ENCODE measurements around the gene GNA15.

GNA15 gene

GRCh38 chr19:3187662-3188511 is 52.1 kb downstream of the GNA15 start:
- Histone ChIP-seq H4K20me1 (ENCODE audit: control insufficient read depth, insufficient read depth, low read depth, low read length) (peaks cover 27% of the 10 kb centered on the region; the same call in 1 of the 2 replicates), H3K4me3 (ENCODE audit: low read length) (peak overlapping the region; percentile 74; the same call in 1 of the 2 replicates)

DNA sequence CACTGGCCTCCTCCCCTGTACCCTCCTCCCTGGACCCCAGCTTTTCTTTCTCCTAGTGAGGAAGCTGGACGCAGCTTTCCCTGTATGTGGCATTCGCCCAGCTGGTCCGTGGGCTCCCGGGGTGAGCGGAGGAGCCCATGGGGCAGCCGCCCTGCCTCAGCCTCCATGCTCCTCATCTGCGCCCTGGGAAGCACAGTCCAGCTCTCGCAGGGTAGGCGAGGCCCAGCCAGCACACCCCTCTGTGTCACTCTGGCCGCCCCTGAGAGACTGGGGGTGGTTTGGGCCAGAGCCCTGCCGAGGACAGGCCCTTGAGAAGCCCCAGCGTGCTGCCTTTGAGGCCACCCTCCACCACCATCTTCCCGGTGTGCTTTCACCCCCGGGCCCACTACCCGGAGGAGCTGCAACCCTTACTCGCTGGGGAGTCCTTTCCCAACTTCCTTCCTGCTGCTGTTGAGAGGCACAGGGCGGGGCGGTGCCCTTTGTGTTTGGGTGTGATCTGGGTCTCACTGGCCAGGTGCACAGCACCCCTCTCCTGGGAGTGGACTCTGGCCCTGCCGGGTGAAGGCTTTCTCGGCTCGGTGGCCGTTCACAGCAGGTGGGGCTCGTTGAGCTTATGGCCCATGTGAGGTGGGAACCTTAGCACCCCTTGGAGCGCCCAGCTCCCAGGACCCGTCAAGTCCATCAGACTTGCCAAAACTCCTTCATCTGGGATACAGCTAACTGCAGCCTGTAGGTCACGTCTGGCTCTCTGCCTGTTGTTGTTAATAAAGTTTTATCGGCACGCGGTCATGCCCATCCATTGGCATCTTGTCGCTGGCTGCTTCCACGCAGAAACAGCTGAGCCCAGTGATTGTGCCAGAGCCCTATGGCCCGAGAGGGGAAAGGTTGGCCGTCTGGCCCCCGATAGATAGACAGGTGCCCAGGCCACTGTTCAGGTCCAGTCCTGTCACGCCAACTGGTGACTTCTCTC is 53.1 kb downstream of the GNA15 start:
- no peaks in the 10 kb centered on the region for H3F3A ChIP-seq (ENCODE audit: control insufficient read depth, insufficient read depth)
- H3K9me2 ChIP-seq (replicated peaks; ENCODE audit: control insufficient read depth, low read length) = no peaks in the 10 kb centered on the region
- no peaks in the 10 kb centered on the region for H3K9me3 ChIP-seq (ENCODE audit: control insufficient read depth, insufficient read depth, low read length)
- H3K27ac ChIP-seq (ENCODE audit: low read depth, low read length) = no peak overlapping the region
- H3K4me1 ChIP-seq (ENCODE audit: control insufficient read depth, low read length) = peaks cover 25% of the 10 kb centered on the region
- no peak for TF ChIP-seq CTCF (IDR thresholded peaks at IDR 0.05; ENCODE audit: low read depth, low read length, poor library complexity, severe bottlenecking)
- TF ChIP-seq EZH2phosphoT487 (IDR thresholded peaks at IDR 0.05; ENCODE audit: borderline replicate concordance, low read length) = no peak
- peaks cover 27% of the 10 kb centered on the region; the same call in 1 of the 2 replicates for H4K20me1 ChIP-seq (ENCODE audit: control insufficient read depth, insufficient read depth, low read depth, low read length)
- no peak overlapping the region; the same call in 1 of the 2 replicates for H3K4me2 ChIP-seq (ENCODE audit: low read length)
- H3K79me2 ChIP-seq (ENCODE audit: control insufficient read depth, low read length) = peaks cover 79% of the 10 kb centered on the region
- no peaks in the 10 kb centered on the region for H3K27me3 ChIP-seq (ENCODE audit: control insufficient read depth, low read length)
- H3K36me3 ChIP-seq (ENCODE audit: control insufficient read depth, low read length) = peaks cover 38% of the 10 kb centered on the region
- H3K4me3 ChIP-seq (ENCODE audit: low read length) = no peak overlapping the region

More at GRCh38 chr19:3187662-3188511, 52.1 kb downstream of the GNA15 start:
- Histone ChIP-seq H3K9me3 (ENCODE audit: control insufficient read depth, insufficient read depth, low read length) (no peaks in the 10 kb centered on the region), H3K27me3 (ENCODE audit: control insufficient read depth, low read length) (no peaks in the 10 kb centered on the region), H3F3A (ENCODE audit: control insufficient read depth, insufficient read depth) (no peaks in the 10 kb centered on the region), H3K9me2 (replicated peaks; ENCODE audit: control insufficient read depth, low read length) (no peaks in the 10 kb centered on the region), H3K36me3 (ENCODE audit: control insufficient read depth, low read length) (peaks cover 30% of the 10 kb centered on the region), H3K79me2 (ENCODE audit: control insufficient read depth, low read length) (peaks cover 70% of the 10 kb centered on the region), H3K4me2 (ENCODE audit: low read length) (peak overlapping the region; percentile 58), H3K4me1 (ENCODE audit: control insufficient read depth, low read length) (peaks cover 27% of the 10 kb centered on the region), H3K27ac (ENCODE audit: low read depth, low read length) (no peak overlapping the region)
- TF ChIP-seq EZH2phosphoT487 (IDR thresholded peaks at IDR 0.05; ENCODE audit: borderline replicate concordance, low read length) = no peak
- no peak for TF ChIP-seq CTCF (IDR thresholded peaks at IDR 0.05; ENCODE audit: low read depth, low read length, poor library complexity, severe bottlenecking)

DNA sequence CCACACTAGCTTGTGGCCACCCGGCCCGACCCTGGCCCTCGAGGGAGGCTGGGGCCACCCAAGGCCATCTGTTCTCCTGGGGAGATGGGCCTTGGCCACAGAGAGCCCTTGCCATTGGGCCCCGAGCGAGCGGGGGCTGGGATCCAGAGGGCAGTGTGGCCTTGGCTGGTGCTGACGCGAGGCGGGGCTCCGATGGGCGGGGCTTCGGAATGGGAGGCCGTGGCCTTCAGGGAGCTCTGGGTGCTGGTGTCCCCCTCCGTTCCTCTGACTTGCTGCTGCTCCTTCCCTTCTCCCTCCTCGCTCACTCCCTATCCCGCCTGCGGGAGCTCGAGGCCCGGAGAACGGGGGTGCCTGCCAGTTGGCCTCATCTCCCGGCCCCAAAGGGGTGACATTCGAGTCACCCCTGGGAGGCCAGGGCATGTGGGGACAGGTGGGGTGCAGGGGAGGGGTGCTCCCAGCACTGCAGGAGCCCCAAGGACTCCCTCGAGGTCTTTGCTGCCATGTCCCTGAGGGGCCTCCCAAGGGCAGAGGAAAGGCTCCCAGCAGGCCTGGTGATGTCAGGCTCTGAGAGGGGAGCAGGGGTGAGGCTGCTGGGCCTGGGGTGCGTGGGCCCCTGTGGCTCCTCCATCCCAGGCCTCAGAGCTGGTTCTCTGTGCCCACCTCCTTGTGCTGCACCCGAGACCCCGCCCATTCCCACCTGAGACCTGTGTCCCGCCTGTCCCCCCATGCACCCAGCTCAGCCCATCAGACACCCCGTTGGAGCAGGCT is 54.1 kb downstream of the GNA15 start:
- no peaks in the 10 kb centered on the region for H3F3A ChIP-seq (ENCODE audit: control insufficient read depth, insufficient read depth)
- peaks cover 83% of the 10 kb centered on the region for H3K79me2 ChIP-seq (ENCODE audit: control insufficient read depth, low read length)
- TF ChIP-seq EZH2phosphoT487 (IDR thresholded peaks at IDR 0.05; ENCODE audit: borderline replicate concordance, low read length) = no peak
- TF ChIP-seq CTCF (IDR thresholded peaks at IDR 0.05; ENCODE audit: low read depth, low read length, poor library complexity, severe bottlenecking) = no peak
- H3K9me3 ChIP-seq (ENCODE audit: control insufficient read depth, insufficient read depth, low read length) = no peaks in the 10 kb centered on the region
- H3K27me3 ChIP-seq (ENCODE audit: control insufficient read depth, low read length) = no peaks in the 10 kb centered on the region
- no peak overlapping the region for H3K4me3 ChIP-seq (ENCODE audit: low read length)
- no peak overlapping the region for H3K4me2 ChIP-seq (ENCODE audit: low read length)
- no peaks in the 10 kb centered on the region for H3K9me2 ChIP-seq (replicated peaks; ENCODE audit: control insufficient read depth, low read length)
- H3K36me3 ChIP-seq (ENCODE audit: control insufficient read depth, low read length) = peaks cover 44% of the 10 kb centered on the region
- H3K4me1 ChIP-seq (ENCODE audit: control insufficient read depth, low read length) = peaks cover 18% of the 10 kb centered on the region
- peaks cover 27% of the 10 kb centered on the region; the same call in 1 of the 2 replicates for H4K20me1 ChIP-seq (ENCODE audit: control insufficient read depth, insufficient read depth, low read depth, low read length)
- no peak overlapping the region for H3K27ac ChIP-seq (ENCODE audit: low read depth, low read length)
